Thyroid gland (tissue), 4 donors: ENCODE data around the gene TRPM5.

ENCODE experiments used
- POLR2A ChIP-seq, 2 donors: fragments of 450-650 bp; IDR thresholded peaks; one replicate each; pipeline ENCODE4 v1.6.1; 2017; ENCODE audit warnings: antibody characterized with exemption in 2 of 2, mild to moderate bottlenecking in 2 of 2, moderate library complexity in 1 of 2
- TF ChIP-seq, protein P1 (sequence below), 6 experiments: fragments of 200-600 bp in 3 of 6; fragments of 450-650 bp in 3 of 6; sonication (generic) in 3 of 6; IDR thresholded peaks; one replicate each; pipeline ENCODE4 v1.5.1; 2016 to 2019; ENCODE audit warnings: antibody characterized with exemption in 6 of 6, mild to moderate bottlenecking in 2 of 6, inconsistent platforms in 1 of 6, moderate library complexity in 1 of 6

DNA sequence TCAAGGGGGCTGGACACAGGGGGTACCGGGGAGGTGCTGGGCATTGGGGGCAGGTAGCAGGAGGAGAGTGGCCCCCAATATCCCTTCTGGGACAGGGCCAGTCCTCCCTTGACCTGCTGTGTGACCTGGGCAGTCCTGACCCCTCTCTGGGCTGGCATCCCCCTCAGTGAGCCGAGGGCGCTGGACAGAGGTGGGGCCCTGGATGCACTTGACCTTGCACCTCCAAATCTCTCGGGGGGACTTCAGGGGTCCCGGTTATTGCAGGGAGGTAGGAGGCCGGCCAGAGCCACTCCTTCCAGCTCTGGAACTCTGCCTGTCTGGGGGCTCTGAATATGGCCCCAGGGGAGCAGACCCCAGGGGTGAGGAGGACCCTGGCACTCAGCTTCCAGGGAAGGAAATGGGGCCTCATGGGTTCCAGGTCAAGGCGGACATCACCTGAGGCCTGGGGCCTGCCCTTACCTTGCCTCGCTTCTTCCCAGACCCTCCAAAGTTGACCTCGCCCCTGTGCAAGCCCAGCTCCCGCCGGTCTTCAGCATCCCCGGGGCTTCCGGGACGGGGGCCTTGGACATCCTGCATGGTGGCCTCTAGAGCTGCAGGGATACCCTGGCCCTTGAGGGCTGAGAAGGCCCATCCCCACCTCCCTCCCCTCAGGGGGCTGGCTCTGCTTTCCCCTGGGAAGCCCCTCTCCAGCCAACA lies 21.7 kb downstream of the TRPM5 start:
- no peak for TF ChIP-seq POLR2A (IDR thresholded peaks at IDR 0.05)
- TF ChIP-seq, protein P1, sequence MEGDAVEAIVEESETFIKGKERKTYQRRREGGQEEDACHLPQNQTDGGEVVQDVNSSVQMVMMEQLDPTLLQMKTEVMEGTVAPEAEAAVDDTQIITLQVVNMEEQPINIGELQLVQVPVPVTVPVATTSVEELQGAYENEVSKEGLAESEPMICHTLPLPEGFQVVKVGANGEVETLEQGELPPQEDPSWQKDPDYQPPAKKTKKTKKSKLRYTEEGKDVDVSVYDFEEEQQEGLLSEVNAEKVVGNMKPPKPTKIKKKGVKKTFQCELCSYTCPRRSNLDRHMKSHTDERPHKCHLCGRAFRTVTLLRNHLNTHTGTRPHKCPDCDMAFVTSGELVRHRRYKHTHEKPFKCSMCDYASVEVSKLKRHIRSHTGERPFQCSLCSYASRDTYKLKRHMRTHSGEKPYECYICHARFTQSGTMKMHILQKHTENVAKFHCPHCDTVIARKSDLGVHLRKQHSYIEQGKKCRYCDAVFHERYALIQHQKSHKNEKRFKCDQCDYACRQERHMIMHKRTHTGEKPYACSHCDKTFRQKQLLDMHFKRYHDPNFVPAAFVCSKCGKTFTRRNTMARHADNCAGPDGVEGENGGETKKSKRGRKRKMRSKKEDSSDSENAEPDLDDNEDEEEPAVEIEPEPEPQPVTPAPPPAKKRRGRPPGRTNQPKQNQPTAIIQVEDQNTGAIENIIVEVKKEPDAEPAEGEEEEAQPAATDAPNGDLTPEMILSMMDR (IDR thresholded peaks at IDR 0.05) = no peak
